Osteoblast (primary cell): ENCODE results near the gene NPVF. TPM values are rescaled to one million over a fixed set of nuclear protein-coding genes. Genes with fewer than 3 reads are reported as not detected.

ENCODE experiments used
- DNase-seq: peaks from one replicate; pipeline ENCODE4 v3.0.0; 2011; ENCODE audit warnings: low spot score, mixed read lengths; ENCODE audit not compliant: insufficient read length; ENCODE audit errors: missing footprints
- H2AFZ ChIP-seq: 2 replicates; pipeline ENCODE4 v1.6.0; 2011; ENCODE audit warnings: mild to moderate bottlenecking, low read length
- H3K27ac ChIP-seq: 2 replicates; pipeline ENCODE4 v1.5.1; 2011; ENCODE audit warnings: mild to moderate bottlenecking, low read depth, low read length, moderate library complexity
- H3K27me3 ChIP-seq: 2 replicates; pipeline ENCODE4 v1.6.0; 2012; ENCODE audit warnings: mild to moderate bottlenecking, control low read depth, inconsistent platforms, low read length, moderate library complexity; ENCODE audit not compliant: insufficient read depth
- H3K36me3 ChIP-seq: 2 replicates; pipeline ENCODE4 v1.5.1; 2011; ENCODE audit warnings: mild to moderate bottlenecking, low read length, control low read depth, moderate library complexity; ENCODE audit not compliant: insufficient read depth
- H3K4me1 ChIP-seq: 2 replicates; pipeline ENCODE4 v1.5.1; 2011; ENCODE audit warnings: mild to moderate bottlenecking, low read length, control low read depth, moderate library complexity; ENCODE audit not compliant: insufficient read depth
- H3K4me2 ChIP-seq: 2 replicates; pipeline ENCODE4 v1.6.0; 2011; ENCODE audit warnings: mild to moderate bottlenecking, low read length; ENCODE audit not compliant: insufficient read depth
- H3K4me3 ChIP-seq: fragments of 200-600 bp; sonication (generic); 3 replicates; pipeline ENCODE4 v1.5.1; 2012; ENCODE audit warnings: mild to moderate bottlenecking, low read length, inconsistent platforms; ENCODE audit not compliant: insufficient read depth
- H3K79me2 ChIP-seq: 2 replicates; pipeline ENCODE4 v1.6.0; 2012; ENCODE audit warnings: mild to moderate bottlenecking, low read length, control low read depth, inconsistent platforms; ENCODE audit not compliant: insufficient read depth
- H3K9me3 ChIP-seq: 2 replicates; pipeline ENCODE4 v1.5.1; 2011; ENCODE audit warnings: low read depth, low read length, control low read depth
- H4K20me1 ChIP-seq: 2 replicates; pipeline ENCODE4 v1.6.0; 2012; ENCODE audit warnings: mild to moderate bottlenecking, low read length, control low read depth; ENCODE audit not compliant: insufficient read depth
- CTCF ChIP-seq: IDR thresholded peaks from 2 replicates; pipeline ENCODE4 v1.5.1; 2011; ENCODE audit warnings: mild to moderate bottlenecking, low read depth, low read length, moderate library complexity; ENCODE audit errors: extremely low read depth
- total RNA-seq: library from RNA; depleted of rRNA; stranded (reverse); fragments of >200 nt; gene quantifications from 2 replicates; pipeline ENCODE4 v1.2.3, GENCODE V29; 2012

NPVF gene
- total RNA-seq = not detected in 2 replicates

DNA sequence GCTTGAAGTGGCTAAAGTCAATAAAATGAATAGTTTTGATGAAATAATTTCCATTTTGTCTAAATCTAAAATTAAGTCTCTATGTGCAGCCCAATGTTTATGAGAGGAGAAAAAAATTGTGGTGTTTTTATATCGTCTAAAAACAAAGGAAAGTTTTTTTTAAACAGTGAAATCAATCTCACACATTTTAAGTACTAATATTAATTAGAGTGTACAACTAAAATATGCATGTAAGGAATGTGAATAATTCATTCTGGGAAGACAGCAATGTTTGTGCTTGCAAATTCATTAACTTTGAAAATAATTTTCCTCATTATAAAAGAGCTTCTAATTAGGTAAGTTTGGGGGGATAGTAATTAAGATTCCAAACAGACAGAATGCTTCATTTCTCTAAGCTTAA lies at the start of gene NPVF:
TSS of gene NPVF (minus strand) at position 101 of the 400 bp plus-strand sequence. CDS start at position 54, 47 bp downstream.
- no peaks in the 10 kb centered on the region for H3K27me3 ChIP-seq
- no peaks in the 10 kb centered on the region for H4K20me1 ChIP-seq
- no peaks in the 10 kb centered on the region for H3K9me3 ChIP-seq
- H3K79me2 ChIP-seq = no peaks in the 10 kb centered on the region
- H3K4me3 ChIP-seq = no peak within 1 kb of the TSS
- H2AFZ ChIP-seq = no peak within 1 kb of the TSS
- no peaks in the 10 kb centered on the region for H3K4me1 ChIP-seq
- no peak within 1 kb of the TSS for H3K27ac ChIP-seq
- no peak within 1 kb of the TSS for H3K4me2 ChIP-seq
- H3K36me3 ChIP-seq = no peaks in the 10 kb centered on the region
- TF ChIP-seq CTCF = no peak
- no peak for DNase-seq

- no peak for DNase-seq
- Histone ChIP-seq H4K20me1 (no peaks in the 10 kb centered on the region), H3K9me3 (no peaks in the 10 kb centered on the region), H3K79me2 (no peaks in the 10 kb centered on the region), H2AFZ (no peak overlapping the region), H3K36me3 (no peaks in the 10 kb centered on the region), H3K27ac (no peak overlapping the region), H3K4me3 (no peak overlapping the region), H3K27me3 (no peaks in the 10 kb centered on the region), H3K4me2 (no peak overlapping the region), H3K4me1 (no peaks in the 10 kb centered on the region)
- TF ChIP-seq CTCF = no peak
Measured at GRCh38 chr7:25272265-25272664, 44.0 kb upstream of the NPVF start.

DNA sequence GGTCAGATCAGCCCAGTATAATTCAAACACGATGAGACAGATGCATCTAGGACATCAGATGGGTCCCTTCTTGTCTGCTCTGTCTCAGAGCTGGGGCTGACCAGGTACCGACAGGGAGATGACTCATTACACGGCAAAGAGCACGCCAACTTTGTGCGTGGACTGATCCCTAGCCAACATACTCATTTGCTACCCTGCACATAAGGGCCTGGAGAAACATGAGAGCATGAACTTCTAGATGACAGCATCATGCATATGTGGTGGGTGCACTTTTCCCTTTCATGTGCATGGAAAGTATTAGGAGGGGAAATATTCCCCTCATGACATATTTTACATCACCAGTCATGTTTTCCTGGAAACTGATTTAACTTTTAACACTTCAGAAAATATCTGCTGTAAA lies 35.1 kb upstream of the NPVF start:
- H3K4me3 ChIP-seq = no peak overlapping the region
- no peak overlapping the region for H3K4me2 ChIP-seq
- no peaks in the 10 kb centered on the region for H3K9me3 ChIP-seq
- no peaks in the 10 kb centered on the region for H3K27me3 ChIP-seq
- H3K36me3 ChIP-seq = no peaks in the 10 kb centered on the region
- no peaks in the 10 kb centered on the region for H4K20me1 ChIP-seq
- peaks cover 10% of the 10 kb centered on the region for H3K4me1 ChIP-seq
- no peak for TF ChIP-seq CTCF
- H3K79me2 ChIP-seq = no peaks in the 10 kb centered on the region
- DNase-seq = no peak
- no peak overlapping the region for H3K27ac ChIP-seq
- H2AFZ ChIP-seq = no peak overlapping the region

DNA sequence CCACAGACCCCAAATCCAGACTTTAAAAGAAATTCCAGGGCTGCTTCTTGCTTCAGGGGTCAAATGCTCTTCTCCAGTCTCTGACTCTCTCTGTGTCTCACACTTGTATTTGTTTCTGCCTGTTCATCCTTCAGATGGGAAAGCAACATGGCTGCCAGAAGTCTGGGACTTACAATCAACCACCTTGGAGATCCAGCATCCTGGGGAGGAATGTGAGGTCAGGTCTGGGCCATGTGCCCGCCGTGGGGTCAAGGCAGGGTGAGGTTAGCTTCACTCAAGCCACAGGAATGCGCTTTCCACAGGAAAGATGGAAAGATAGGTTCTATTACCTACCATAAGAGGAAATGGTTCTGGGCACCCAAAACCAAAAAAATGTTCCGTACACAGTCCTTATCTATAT lies 34.3 kb upstream of the NPVF start:
- no peak overlapping the region for H3K4me2 ChIP-seq
- H2AFZ ChIP-seq = no peak overlapping the region
- H3K27me3 ChIP-seq = no peaks in the 10 kb centered on the region
- no peaks in the 10 kb centered on the region for H3K9me3 ChIP-seq
- H3K4me3 ChIP-seq = no peak overlapping the region
- DNase-seq = no peak
- no peaks in the 10 kb centered on the region for H3K36me3 ChIP-seq
- H3K27ac ChIP-seq = no peak overlapping the region
- no peaks in the 10 kb centered on the region for H4K20me1 ChIP-seq
- TF ChIP-seq CTCF = no peak
- peaks cover 10% of the 10 kb centered on the region for H3K4me1 ChIP-seq
- H3K79me2 ChIP-seq = no peaks in the 10 kb centered on the region
